K562 (cell line): Measurements from ENCODE around the gene SYNJ2. TPM values are rescaled to one million over a fixed set of nuclear protein-coding genes. Genes with fewer than 3 reads are reported as not detected.

Experiments used
- ARID2 ChIP-seq: fragments of 450-650 bp; IDR thresholded peaks from 2 replicates; pipeline ENCODE4 v1.6.1; 2017; ENCODE audit warnings: antibody characterized with exemption, mild to moderate bottlenecking
- ATF7 ChIP-seq: fragments of 450-650 bp; IDR thresholded peaks from 2 replicates; pipeline ENCODE4 v1.7.1; 2014; ENCODE audit warnings: mild to moderate bottlenecking, moderate library complexity
- EGR1 ChIP-seq: fragments of 450-650 bp; conservative IDR thresholded peaks from 2 replicates; pipeline ENCODE4 v1.6.1; 2017; ENCODE audit warnings: mild to moderate bottlenecking
- ETV6 ChIP-seq, 3 experiments: fragments of 150-350 bp in 1 of 3; sonication (generic) in 1 of 3; formaldehyde crosslinking in 1 of 3; IDR thresholded peaks; 2 replicates each; pipeline versions ENCODE4 v1.6.1 to v1.8.0; 2014 to 2022; ENCODE audit warnings: borderline replicate concordance in 2 of 3, low read depth in 2 of 3, antibody characterized with exemption in 1 of 3, low read length in 1 of 3, mild to moderate bottlenecking in 1 of 3, missing genetic modification reagents in 1 of 3
- FOS ChIP-seq: IDR thresholded peaks from 3 replicates; pipeline ENCODE4 v1.6.1; 2011; ENCODE audit not compliant: insufficient read length; ENCODE audit errors: extremely low read depth
- FOXJ3 ChIP-seq: sonication (generic); formaldehyde crosslinking; IDR thresholded peaks from 2 replicates; pipeline ENCODE4 v1.4.0; 2020; ENCODE audit warnings: mild to moderate bottlenecking, missing genetic modification reagents
- IRF2 ChIP-seq: sonication (generic); formaldehyde crosslinking; IDR thresholded peaks from 2 replicates; pipeline ENCODE4 v1.8.1; 2022; ENCODE audit warnings: mild to moderate bottlenecking, missing genetic modification reagents
- PCBP2 ChIP-seq: fragments of 200-400 bp; formaldehyde crosslinking; IDR thresholded peaks from 2 replicates; pipeline ENCODE4 v1.6.1; 2018; ENCODE audit warnings: low read length, low read depth, mild to moderate bottlenecking, moderate library complexity; ENCODE audit not compliant: poor library complexity, severe bottlenecking
- POLR2AphosphoS5 ChIP-seq: IDR thresholded peaks from 2 replicates; pipeline ENCODE4 v1.6.1; 2011; ENCODE audit warnings: mild to moderate bottlenecking, low read depth, low read length, moderate library complexity; ENCODE audit not compliant: control insufficient read depth, insufficient read depth
- RBBP5 ChIP-seq: fragments of 200-600 bp; sonication (generic); IDR thresholded peaks from 2 replicates; pipeline ENCODE4 v1.6.1; 2012; ENCODE audit warnings: borderline replicate concordance, mild to moderate bottlenecking, low read length, control low read depth, inconsistent platforms; ENCODE audit not compliant: insufficient read depth, poor library complexity, severe bottlenecking
- SMARCB1 ChIP-seq: IDR thresholded peaks from 2 replicates; pipeline ENCODE4 v1.6.1; 2011; ENCODE audit warnings: improper control_type of control experiment, low read depth; ENCODE audit not compliant: insufficient read length
- SNRNP70 ChIP-seq: fragments of 200-400 bp; formaldehyde crosslinking; optimal IDR thresholded peaks from 2 replicates; pipeline ENCODE3; 2017; ENCODE audit warnings: low read depth, low read length
- TARDBP ChIP-seq: fragments of 450-650 bp; IDR thresholded peaks from 2 replicates; pipeline ENCODE4 v1.6.1; 2016
- TFAM ChIP-seq: fragments of 250-450 bp; sonication (Bioruptor Pico); conservative IDR thresholded peaks from 2 replicates; pipeline ENCODE4 v1.5.0; 2021; ENCODE audit warnings: mild to moderate bottlenecking, moderate library complexity
- ZC3H4 ChIP-seq: sonication (generic); formaldehyde crosslinking; IDR thresholded peaks from 2 replicates; pipeline ENCODE4 v1.9.0; 2021; ENCODE audit warnings: missing genetic modification reagents, borderline replicate concordance
- ZKSCAN3 ChIP-seq: fragments of 250-450 bp; sonication (Bioruptor Pico); IDR thresholded peaks from 2 replicates; pipeline ENCODE4 v1.4.0; 2020
- ZNF184 ChIP-seq: sonication (generic); formaldehyde crosslinking; IDR thresholded peaks from 2 replicates; pipeline ENCODE4 v1.5.0; 2020; ENCODE audit warnings: missing genetic modification reagents
- ZNF224 ChIP-seq: sonication (generic); formaldehyde crosslinking; IDR thresholded peaks from 2 replicates; pipeline ENCODE4 v1.8.0; 2022; ENCODE audit warnings: mild to moderate bottlenecking, missing genetic modification reagents
- ZNF3 ChIP-seq: fragments of 250-450 bp; sonication (Bioruptor Pico); IDR thresholded peaks from 2 replicates; pipeline ENCODE4 v1.5.0; 2021; ENCODE audit warnings: mild to moderate bottlenecking, moderate library complexity
- ZNF507 ChIP-seq: conservative IDR thresholded peaks from 2 replicates; pipeline ENCODE4 v1.6.1; 2017; ENCODE audit warnings: missing genetic modification characterization, missing compliant biosample characterization
- ZNF696 ChIP-seq: fragments of 250-450 bp; sonication (Bioruptor Pico); conservative IDR thresholded peaks from 2 replicates; pipeline ENCODE4 v1.4.0; 2020; ENCODE audit warnings: mild to moderate bottlenecking, moderate library complexity
- ZNF79 ChIP-seq: fragments of 250-450 bp; sonication (Bioruptor Pico); IDR thresholded peaks from 2 replicates; pipeline ENCODE4 v1.4.0; 2020; ENCODE audit warnings: low read depth, mild to moderate bottlenecking, moderate library complexity
- polyA plus RNA-seq, 8 experiments: library from polyadenylated mRNA; depleted of rRNA in 4 of 8; stranded (reverse) in 5 of 8; unstranded in 3 of 8; fragments of >200 nt; fragmentation: Nextera tagmentation in 2 of 8; fragmentation: Illumina TruSeq in 1 of 8; extraction: Ambion mirVana in 2 of 8; extraction: Trizol in 1 of 8; gene quantifications; 2 replicates each; pipeline versions ENCODE4 v1.2.1 to v1.2.3, GENCODE V29; 2011 to 2014; ENCODE audit warnings: inconsistent platforms in 1 of 8, missing spikeins in 1 of 8
- total RNA-seq, 7 experiments: library from RNA; depleted of rRNA in 6 of 7; stranded (reverse); fragments of >200 nt in 6 of 7; fragmentation: Illumina TruSeq in 2 of 7; extraction: Trizol in 2 of 7; gene quantifications; 2 replicates each; pipeline versions ENCODE4 v1.2.1 to v1.2.3, GENCODE V29; 2011 to 2021; ENCODE audit warnings: low replicate concordance in 1 of 7
- TF ChIP-seq, protein P1 (sequence below), 3 experiments: IDR thresholded peaks in 2 of 3; conservative IDR thresholded peaks in 1 of 3; 2 replicates each; pipeline ENCODE4 v1.5.1; 2011 to 2012; ENCODE audit warnings: low read length in 3 of 3, mild to moderate bottlenecking in 3 of 3, control low read depth in 2 of 3, improper control_type of control experiment in 1 of 3, inconsistent platforms in 1 of 3, low read depth in 1 of 3, mixed read lengths in 1 of 3, moderate library complexity in 1 of 3; ENCODE audit not compliant: insufficient read depth in 2 of 3
- TF ChIP-seq, protein P2 (sequence below): fragments of 450-650 bp; IDR thresholded peaks from 2 replicates; pipeline ENCODE4 v1.6.1; 2017; ENCODE audit warnings: mild to moderate bottlenecking, moderate library complexity
- TF ChIP-seq, protein P3 (sequence below): fragments of 250-450 bp; sonication (Bioruptor Pico); IDR thresholded peaks from 2 replicates; pipeline ENCODE4 v1.8.0; 2021; ENCODE audit warnings: borderline replicate concordance, mild to moderate bottlenecking, moderate library complexity; ENCODE audit not compliant: poor library complexity, severe bottlenecking

The SYNJ2 gene
- total and polyA plus RNA-seq, 9 of the 15 experiments (the other 6 are each of a cell fraction or from before 2014, with no cell fraction given) = 3.0 to 27.7 (median 17.8) TPM

DNA sequence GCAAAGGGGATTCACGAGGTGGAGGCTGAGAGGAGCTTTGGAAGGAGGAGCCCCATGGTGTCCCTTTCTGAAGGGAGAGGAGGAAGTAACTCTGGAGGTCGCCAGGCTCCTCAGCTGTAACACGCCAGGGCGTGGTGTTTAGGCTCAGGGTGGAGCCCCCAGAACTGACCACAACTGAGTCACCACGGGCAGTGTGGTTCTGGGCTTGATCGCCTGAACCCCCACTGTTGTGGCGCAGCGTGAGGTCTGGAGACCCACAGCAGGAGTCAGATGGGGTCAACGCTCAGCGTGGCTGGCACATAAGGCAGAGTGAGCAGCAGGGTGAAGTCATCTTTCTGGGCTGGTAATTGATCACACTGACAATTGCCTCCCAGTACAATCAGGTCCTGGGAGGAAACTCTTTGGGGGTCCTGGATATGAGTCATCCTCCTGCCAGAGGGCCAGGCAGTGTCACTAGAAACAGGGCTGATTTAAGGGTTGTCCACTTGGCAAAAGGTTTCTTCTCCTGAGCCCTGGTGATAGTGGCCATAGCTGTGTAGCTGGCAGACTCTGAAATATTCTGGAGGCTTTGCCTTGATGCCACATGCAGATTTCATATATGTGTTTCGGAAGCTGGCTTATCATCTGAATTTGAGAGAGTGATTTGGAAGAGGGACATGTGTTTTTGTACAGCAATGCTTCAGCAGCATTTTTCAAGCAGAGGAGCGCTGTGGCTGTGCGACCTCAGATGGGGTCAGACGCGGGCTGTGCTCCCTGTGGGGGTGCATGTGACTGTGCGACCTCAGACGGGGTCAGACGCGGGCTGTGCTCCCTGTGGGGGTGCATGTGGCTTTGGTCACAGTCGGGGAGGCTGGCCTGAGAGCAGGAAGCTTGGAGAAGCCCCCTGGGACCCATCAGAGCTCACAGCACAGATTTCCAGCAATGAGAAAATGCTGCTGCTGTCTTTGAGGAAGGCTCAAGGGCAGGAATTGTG lies 50.0 kb downstream of the SYNJ2 start (continued):
- TF ChIP-seq, protein P1, sequence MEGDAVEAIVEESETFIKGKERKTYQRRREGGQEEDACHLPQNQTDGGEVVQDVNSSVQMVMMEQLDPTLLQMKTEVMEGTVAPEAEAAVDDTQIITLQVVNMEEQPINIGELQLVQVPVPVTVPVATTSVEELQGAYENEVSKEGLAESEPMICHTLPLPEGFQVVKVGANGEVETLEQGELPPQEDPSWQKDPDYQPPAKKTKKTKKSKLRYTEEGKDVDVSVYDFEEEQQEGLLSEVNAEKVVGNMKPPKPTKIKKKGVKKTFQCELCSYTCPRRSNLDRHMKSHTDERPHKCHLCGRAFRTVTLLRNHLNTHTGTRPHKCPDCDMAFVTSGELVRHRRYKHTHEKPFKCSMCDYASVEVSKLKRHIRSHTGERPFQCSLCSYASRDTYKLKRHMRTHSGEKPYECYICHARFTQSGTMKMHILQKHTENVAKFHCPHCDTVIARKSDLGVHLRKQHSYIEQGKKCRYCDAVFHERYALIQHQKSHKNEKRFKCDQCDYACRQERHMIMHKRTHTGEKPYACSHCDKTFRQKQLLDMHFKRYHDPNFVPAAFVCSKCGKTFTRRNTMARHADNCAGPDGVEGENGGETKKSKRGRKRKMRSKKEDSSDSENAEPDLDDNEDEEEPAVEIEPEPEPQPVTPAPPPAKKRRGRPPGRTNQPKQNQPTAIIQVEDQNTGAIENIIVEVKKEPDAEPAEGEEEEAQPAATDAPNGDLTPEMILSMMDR (IDR thresholded peaks at IDR 0.05 in 2 of 3, conservative IDR thresholded peaks at IDR 0.05 in 1 of 3; ENCODE audit: insufficient read depth in 2 of 3, low read depth in 1 of 3, low read length in 3 of 3) = peak in 1 of 3 experiments; percentile 6; a peak in 1 of 6 replicates
- TF ChIP-seq ZNF79 = no peak
- TF ChIP-seq ZNF184 = no peak
- TF ChIP-seq ZNF3 = no peak
- TF ChIP-seq SMARCB1 = no peak
- no peak for TF ChIP-seq ZNF696 (CRISPR knock-in tag)
- TF ChIP-seq ZNF507 (tag) = no peak
- TF ChIP-seq IRF2 = no peak
- no peak for TF ChIP-seq FOXJ3 (CRISPR knock-in tag)
- no peak for TF ChIP-seq TFAM (CRISPR knock-in tag)
- peak; percentile 53; the same call in 1 of the 2 replicates for TF ChIP-seq POLR2AphosphoS5
- TF ChIP-seq, protein P2, sequence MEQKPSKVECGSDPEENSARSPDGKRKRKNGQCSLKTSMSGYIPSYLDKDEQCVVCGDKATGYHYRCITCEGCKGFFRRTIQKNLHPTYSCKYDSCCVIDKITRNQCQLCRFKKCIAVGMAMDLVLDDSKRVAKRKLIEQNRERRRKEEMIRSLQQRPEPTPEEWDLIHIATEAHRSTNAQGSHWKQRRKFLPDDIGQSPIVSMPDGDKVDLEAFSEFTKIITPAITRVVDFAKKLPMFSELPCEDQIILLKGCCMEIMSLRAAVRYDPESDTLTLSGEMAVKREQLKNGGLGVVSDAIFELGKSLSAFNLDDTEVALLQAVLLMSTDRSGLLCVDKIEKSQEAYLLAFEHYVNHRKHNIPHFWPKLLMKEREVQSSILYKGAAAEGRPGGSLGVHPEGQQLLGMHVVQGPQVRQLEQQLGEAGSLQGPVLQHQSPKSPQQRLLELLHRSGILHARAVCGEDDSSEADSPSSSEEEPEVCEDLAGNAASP = no peak; the same call in 1 of the 2 replicates
- no peak; a peak in 1 of 4 replicates for TF ChIP-seq ETV6 (IDR thresholded peaks at IDR 0.05; ENCODE audit: borderline replicate concordance in 1 of 2, low read depth in 2 of 2, low read length in 1 of 2)
- no peak for TF ChIP-seq ETV6 (CRISPR knock-in tag; IDR thresholded peaks at IDR 0.05; ENCODE audit: borderline replicate concordance)
- TF ChIP-seq ARID2 = no peak
- TF ChIP-seq ATF7 = peak; percentile 61
- no peak for TF ChIP-seq TARDBP
- TF ChIP-seq, protein P3, sequence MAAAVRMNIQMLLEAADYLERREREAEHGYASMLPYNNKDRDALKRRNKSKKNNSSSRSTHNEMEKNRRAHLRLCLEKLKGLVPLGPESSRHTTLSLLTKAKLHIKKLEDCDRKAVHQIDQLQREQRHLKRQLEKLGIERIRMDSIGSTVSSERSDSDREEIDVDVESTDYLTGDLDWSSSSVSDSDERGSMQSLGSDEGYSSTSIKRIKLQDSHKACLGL (CRISPR knock-in tag) = no peak
- no peak for TF ChIP-seq ZC3H4
- TF ChIP-seq ZKSCAN3 (CRISPR knock-in tag) = no peak
- TF ChIP-seq FOS = peak; percentile 8
- TF ChIP-seq PCBP2 = no peak
- TF ChIP-seq SNRNP70 = no peak
- peak; percentile 57 for TF ChIP-seq EGR1
- TF ChIP-seq RBBP5 = no peak
- no peak for TF ChIP-seq ZNF224 (CRISPR knock-in tag)
